H1 (cell line): ENCODE results near the gene GATA1. TPM values are rescaled to one million over a fixed set of nuclear protein-coding genes. Genes with fewer than 3 reads are reported as not detected.

Source experiments
- CTCF ChIA-PET: fragments of 300-600 bp; sonication (Branson Sonifier 250); formaldehyde crosslinking; loops from one replicate; lab custom pipeline; 2021; ENCODE audit not compliant: partially characterized antibody; lab: Charles Lee
- POLR2A ChIA-PET: fragments of 300-600 bp; sonication (Branson Sonifier 250); formaldehyde crosslinking; loops from one replicate; lab custom pipeline; 2021; ENCODE audit warnings: inconsistent platforms; ENCODE audit not compliant: partially characterized antibody; lab: Charles Lee
- DNase-seq, 2 experiments: peaks; one replicate each; pipeline versions ENCODE4 v3.0.0 to v3.0.0-alpha.2; 2010 to 2022; ENCODE audit warnings: low spot score in 2 of 2, low read depth in 1 of 2, mixed read lengths in 1 of 2
- FAIRE-seq: peaks from 2 replicates; lab custom pipeline; 2011; peaks lifted over from hg19 to GRCh38; lab: Jason Lieb, UNC
- H2AFZ ChIP-seq: 2 replicates; pipeline ENCODE4 v1.8.1; 2012; ENCODE audit warnings: low read length, inconsistent platforms
- H2AK5ac ChIP-seq: 2 replicates; pipeline ENCODE4 v1.6.1; 2013; ENCODE audit warnings: low read depth, low read length
- H2BK120ac ChIP-seq: replicated peaks from 2 replicates; pipeline ENCODE3; 2013; ENCODE audit warnings: low read depth, low read length, inconsistent platforms
- H2BK12ac ChIP-seq: 2 replicates; pipeline ENCODE4 v1.6.1; 2013; ENCODE audit warnings: low read depth, low read length
- H2BK15ac ChIP-seq: 2 replicates; pipeline ENCODE4 v1.6.1; 2013; ENCODE audit warnings: low read length
- H2BK20ac ChIP-seq: 2 replicates; pipeline ENCODE4 v1.6.1; 2013; ENCODE audit warnings: low read length
- H2BK5ac ChIP-seq: 2 replicates; pipeline ENCODE4 v1.6.1; 2013; ENCODE audit warnings: low read depth, low read length
- H3K14ac ChIP-seq: 2 replicates; pipeline ENCODE4 v1.6.1; 2013; ENCODE audit warnings: inconsistent platforms; ENCODE audit not compliant: insufficient read length
- H3K18ac ChIP-seq: 2 replicates; pipeline ENCODE4 v1.6.1; 2013; ENCODE audit warnings: low read length; ENCODE audit errors: extremely low read depth
- H3K23ac ChIP-seq: 2 replicates; pipeline ENCODE4 v1.6.1; 2013; ENCODE audit warnings: inconsistent platforms; ENCODE audit not compliant: insufficient read length
- H3K23me2 ChIP-seq: 2 replicates; pipeline ENCODE4 v1.6.1; 2013; ENCODE audit warnings: low read depth, low read length
- H3K27ac ChIP-seq: 2 replicates; pipeline ENCODE4 v1.6.1; 2011; ENCODE audit warnings: low read depth, low read length, inconsistent platforms
- H3K27me3 ChIP-seq, 4 experiments: replicated peaks in 1 of 4; 1 replicate in 1 of 4; 2 replicates in 3 of 4; pipeline versions ENCODE4 v1.6.1 to v1.8.1; 2011 to 2013; ENCODE audit warnings: low read length in 3 of 4, mild to moderate bottlenecking in 3 of 4, inconsistent platforms in 2 of 4, mixed read lengths in 2 of 4, moderate library complexity in 1 of 4; ENCODE audit not compliant: control insufficient read depth in 3 of 4, insufficient read depth in 3 of 4; ENCODE audit errors: extremely low read depth in 1 of 4
- H3K36me3 ChIP-seq, 4 experiments: 2 replicates each; pipeline versions ENCODE4 v1.6.1 to v1.8.1; 2011 to 2013; ENCODE audit warnings: mild to moderate bottlenecking in 4 of 4, low read length in 3 of 4, moderate library complexity in 2 of 4, control low read depth in 1 of 4, inconsistent platforms in 1 of 4; ENCODE audit not compliant: insufficient read depth in 4 of 4, control insufficient read depth in 2 of 4
- H3K4ac ChIP-seq: replicated peaks from 2 replicates; pipeline ENCODE3; 2013; ENCODE audit warnings: low read length, low read depth, mixed read lengths, inconsistent platforms; ENCODE audit not compliant: insufficient read length
- H3K4me1 ChIP-seq, 4 experiments: replicated peaks in 1 of 4; 1 replicate in 1 of 4; 2 replicates in 3 of 4; pipeline versions ENCODE4 v1.6.1 to v1.8.1; 2011 to 2013; ENCODE audit warnings: low read length in 3 of 4, inconsistent platforms in 2 of 4, mixed read lengths in 1 of 4; ENCODE audit not compliant: insufficient read depth in 4 of 4, control insufficient read depth in 3 of 4
- H3K4me2 ChIP-seq, 2 experiments: 2 replicates each; pipeline versions ENCODE4 v1.6.1 to v1.8.1; 2011 to 2013; ENCODE audit warnings: low read depth in 2 of 2, low read length in 2 of 2, control low read depth in 1 of 2, inconsistent platforms in 1 of 2, mild to moderate bottlenecking in 1 of 2; ENCODE audit not compliant: insufficient read depth in 1 of 2
- H3K4me3 ChIP-seq, 4 experiments: fragments of 200-600, 300-600 bp in 1 of 4; sonication (generic), shearing (Covaris generic), sonication (Bioruptor Twin) in 1 of 4; 2 replicates each; pipeline versions ENCODE4 v1.5.1 to v1.8.1; 2011 to 2016; ENCODE audit warnings: low read length in 4 of 4, low read depth in 3 of 4, control low read depth in 2 of 4, inconsistent platforms in 2 of 4, mild to moderate bottlenecking in 2 of 4, mixed read lengths in 1 of 4, moderate library complexity in 1 of 4; ENCODE audit not compliant: insufficient read depth in 2 of 4; ENCODE audit errors: extremely low read depth in 1 of 4
- H3K56ac ChIP-seq: replicated peaks from 2 replicates; pipeline ENCODE3; 2013; ENCODE audit warnings: low read depth, mild to moderate bottlenecking, mixed read lengths, low read length, inconsistent platforms; ENCODE audit not compliant: insufficient read length
- H3K79me1 ChIP-seq: 2 replicates; pipeline ENCODE4 v1.6.1; 2013; ENCODE audit warnings: low read depth, low read length, control low read depth
- H3K79me2 ChIP-seq, 2 experiments: 2 replicates each; pipeline versions ENCODE4 v1.6.1 to v1.8.1; 2012 to 2013; ENCODE audit warnings: low read length in 2 of 2, mild to moderate bottlenecking in 2 of 2, inconsistent platforms in 1 of 2; ENCODE audit not compliant: insufficient read depth in 2 of 2, control insufficient read depth in 1 of 2
- H3K9ac ChIP-seq, 4 experiments: replicated peaks in 1 of 4; 1 replicate in 1 of 4; 2 replicates in 3 of 4; pipeline versions ENCODE4 v1.6.1 to v1.8.1; 2011 to 2013; ENCODE audit warnings: low read depth in 3 of 4, low read length in 3 of 4, control low read depth in 2 of 4, mild to moderate bottlenecking in 2 of 4, moderate library complexity in 2 of 4, inconsistent platforms in 1 of 4; ENCODE audit errors: extremely low read depth in 1 of 4
- H3K9me3 ChIP-seq, 2 experiments: 2 replicates each; pipeline versions ENCODE4 v1.6.1 to v1.8.1; 2012 to 2013; ENCODE audit warnings: mild to moderate bottlenecking in 2 of 2, moderate library complexity in 2 of 2, control low read depth in 1 of 2, inconsistent platforms in 1 of 2, low read depth in 1 of 2, low read length in 1 of 2, mixed read lengths in 1 of 2; ENCODE audit not compliant: insufficient read depth in 2 of 2
- H4K20me1 ChIP-seq, 2 experiments: replicated peaks in 1 of 2; 2 replicates each; pipeline versions ENCODE3 to v1.8.1; 2011 to 2013; ENCODE audit warnings: inconsistent platforms in 2 of 2, low read length in 2 of 2, mild to moderate bottlenecking in 1 of 2; ENCODE audit not compliant: insufficient read depth in 2 of 2, control insufficient read depth in 1 of 2
- H4K5ac ChIP-seq: 2 replicates; pipeline ENCODE4 v1.6.1; 2013; ENCODE audit warnings: low read length, low read depth, mixed read lengths, inconsistent platforms; ENCODE audit not compliant: insufficient read length
- H4K8ac ChIP-seq: 2 replicates; pipeline ENCODE4 v1.8.0; 2013; ENCODE audit warnings: mild to moderate bottlenecking, moderate library complexity, low read length, inconsistent platforms; ENCODE audit not compliant: insufficient read depth; ENCODE audit errors: extremely low read depth
- H4K91ac ChIP-seq: replicated peaks from 2 replicates; pipeline ENCODE3; 2013; ENCODE audit warnings: low read length, mixed read lengths, inconsistent platforms; ENCODE audit not compliant: insufficient read length
- BRCA1 ChIP-seq: IDR thresholded peaks from 2 replicates; pipeline ENCODE4 v1.6.1; 2012; ENCODE audit warnings: low read depth, low read length, improper control_type of control experiment
- CBX8 ChIP-seq: fragments of 300-800, 300-1000 bp; sonication (generic); IDR thresholded peaks from 2 replicates; pipeline ENCODE4 v1.7.1; 2016; ENCODE audit warnings: low read depth, low read length, borderline replicate concordance
- CREB1 ChIP-seq: IDR thresholded peaks from 2 replicates; pipeline ENCODE4 v1.6.1; 2012; ENCODE audit warnings: inconsistent platforms
- EP300 ChIP-seq, 2 experiments: IDR thresholded peaks; 1 replicate in 1 of 2; 2 replicates in 1 of 2; pipeline ENCODE4 v1.6.1; 2011 to 2012; ENCODE audit warnings: low read depth in 2 of 2, low read length in 2 of 2, mild to moderate bottlenecking in 2 of 2, borderline replicate concordance in 1 of 2, inconsistent platforms in 1 of 2, moderate library complexity in 1 of 2
- FOSL1 ChIP-seq: IDR thresholded peaks from 2 replicates; pipeline ENCODE4 v1.6.1; 2011; ENCODE audit warnings: mild to moderate bottlenecking, low read depth, low read length, moderate library complexity; ENCODE audit not compliant: insufficient read depth
- GTF2F1 ChIP-seq: IDR thresholded peaks from 2 replicates; pipeline ENCODE4 v1.6.1; 2012; ENCODE audit warnings: low read depth, low read length, improper control_type of control experiment, borderline replicate concordance
- NANOG ChIP-seq: IDR thresholded peaks from 2 replicates; pipeline ENCODE4 v1.6.1; 2011; ENCODE audit warnings: low read length, low read depth, mild to moderate bottlenecking, inconsistent platforms; ENCODE audit not compliant: insufficient read depth, poor library complexity, severe bottlenecking
- NRF1 ChIP-seq: IDR thresholded peaks from 2 replicates; pipeline ENCODE4 v1.6.1; 2011; ENCODE audit warnings: mild to moderate bottlenecking, low read depth, low read length, improper control_type of control experiment
- PHF8 ChIP-seq: fragments of 200-600 bp; sonication (generic); conservative IDR thresholded peaks from 2 replicates; pipeline ENCODE4 v1.7.1; 2012; ENCODE audit warnings: low read depth, mild to moderate bottlenecking, inconsistent platforms, low read length, moderate library complexity
- RBBP5 ChIP-seq: IDR thresholded peaks from 2 replicates; pipeline ENCODE4 v1.7.1; 2012; ENCODE audit warnings: low read depth, mild to moderate bottlenecking, inconsistent platforms, low read length, moderate library complexity, borderline replicate concordance
- RNF2 ChIP-seq: fragments of 200-900, 300-1000 bp; sonication (generic); IDR thresholded peaks from 2 replicates; pipeline ENCODE4 v1.7.1; 2016; ENCODE audit warnings: borderline replicate concordance, low read depth, mild to moderate bottlenecking, antibody characterized with exemption, low read length; ENCODE audit not compliant: poor library complexity, severe bottlenecking; ENCODE audit errors: missing control alignments
- SIN3A ChIP-seq, 2 experiments: IDR thresholded peaks in 1 of 2; conservative IDR thresholded peaks in 1 of 2; 2 replicates each; pipeline ENCODE4 v1.6.1; 2011 to 2012; ENCODE audit warnings: low read length in 2 of 2, improper control_type of control experiment in 1 of 2, low read depth in 1 of 2, mild to moderate bottlenecking in 1 of 2
- SIRT6 ChIP-seq: IDR thresholded peaks from one replicate; pipeline ENCODE4 v1.7.1; 2012; ENCODE audit warnings: low read length, inconsistent platforms
- SP2 ChIP-seq: IDR thresholded peaks from 2 replicates; pipeline ENCODE4 v1.6.1; 2012; ENCODE audit warnings: mild to moderate bottlenecking, low read length, inconsistent platforms
- WGBS, 2 experiments: shearing (Covaris generic) in 1 of 2; methylation state at CpG; one replicate each; pipeline versions ENCODE4 v1.1.6 to v1.1.7; 2013 to 2015; ENCODE audit warnings: low lambda C conversion rate in 2 of 2, mixed read lengths in 2 of 2, inconsistent platforms in 1 of 2, low coverage in 1 of 2, missing lambda C conversion rate in 1 of 2; ENCODE audit not compliant: insufficient replicate concordance in 2 of 2, insufficient coverage in 1 of 2, insufficient read length in 1 of 2; ENCODE audit errors: extremely low coverage in 1 of 2, missing lambda C conversion rate in 1 of 2; 5-methylcytosine and 5-hydroxymethylcytosine counted together
- polyA plus RNA-seq, 7 experiments: library from polyadenylated mRNA; depleted of rRNA in 3 of 7; stranded (reverse) in 5 of 7; unstranded in 2 of 7; fragments of >200 nt in 5 of 7; fragments of 200-250 nt in 2 of 7; gene quantifications; 1 replicate in 5 of 7; 2 replicates in 1 of 7; 4 replicates in 1 of 7; pipeline versions ENCODE4 v1.2.1 to v1.2.3, GENCODE V29; 2011 to 2013; ENCODE audit warnings: missing spikeins in 2 of 7, mixed read lengths in 2 of 7
- total RNA-seq: library from RNA; stranded (reverse); fragmentation: NEBNext Ultra II Directional; extraction: Animal tissue kit (Norgen Biotek cat#: 25700); gene quantifications from 2 replicates; pipeline ENCODE4 v1.2.1, GENCODE V29; 2021

Gene GATA1
- total and polyA plus RNA-seq, 2 of the 8 experiments (the other 6 are each of a cell fraction or from before 2014, with no cell fraction given): 0.05 TPM; not detected in 1

GRCh38 chrX:48741834-48742233 lies 44.6 kb upstream of the GATA1 start:
- Histone ChIP-seq H2BK15ac (no peak overlapping the region), H3K9ac (no peak overlapping the region), H3K79me1 (no peaks in the 10 kb centered on the region), H2BK5ac (no peak overlapping the region), H3K4me1 (peaks cover 0 to 4% (median 0%) of the 10 kb centered on the region in 4 experiments; a peak in 1 of 7 replicates), H3K14ac (no peak overlapping the region), H4K20me1 (no peaks in the 10 kb centered on the region), H3K79me2 (no peaks in the 10 kb centered on the region), H2BK12ac (no peak overlapping the region), H3K23me2 (peaks cover 5% of the 10 kb centered on the region; the same call in 1 of the 2 replicates), H3K18ac (no peak overlapping the region), H3K4ac (no peak overlapping the region), H3K4me3 (no peak overlapping the region), H4K91ac (no peak overlapping the region), H3K27me3 (no peaks in the 10 kb centered on the region), H3K4me2 (no peak overlapping the region), H3K56ac (no peak overlapping the region), H3K23ac (no peak overlapping the region), H2AK5ac (no peak overlapping the region), H4K8ac (no peak overlapping the region), H4K5ac (no peak overlapping the region), H3K9me3 (no peaks in the 10 kb centered on the region), H2AFZ (no peak overlapping the region), H2BK120ac (no peak overlapping the region), H2BK20ac (no peak overlapping the region), H3K27ac (no peak overlapping the region), H3K36me3 (no peaks in the 10 kb centered on the region)
- CTCF ChIA-PET: no interaction called here
- DNase-seq (no peak), FAIRE-seq (no peak)
- WGBS, 2 experiments: 98% methylated on average over 8 of the region's 8 CpGs; no CpG with 5 or more reads in 1 of the 2 experiments
- TF ChIP-seq RNF2 (no peak), FOSL1 (no peak), NANOG (no peak), SIN3A (conservative IDR thresholded peaks at IDR 0.05 in 1 of 2, IDR thresholded peaks at IDR 0.05 in 1 of 2; ENCODE audit: low read depth in 1 of 2, low read length in 2 of 2) (no peak), CBX8 (no peak), CREB1 (no peak), SP2 (no peak), RBBP5 (no peak), EP300 (IDR thresholded peaks at IDR 0.05; ENCODE audit: borderline replicate concordance in 1 of 2, low read depth in 2 of 2, low read length in 2 of 2) (no peak), BRCA1 (no peak), PHF8 (no peak), NRF1 (no peak), SIRT6 (no peak), GTF2F1 (no peak)
- POLR2A ChIA-PET: interaction anchor here (0.9 kb wide), 1 partner anchor 306 kb away, joined by 3 read pairs; no protein-coding TSS in a partner anchor
